ENCODE results near the gene SNRNP70.

DNA sequence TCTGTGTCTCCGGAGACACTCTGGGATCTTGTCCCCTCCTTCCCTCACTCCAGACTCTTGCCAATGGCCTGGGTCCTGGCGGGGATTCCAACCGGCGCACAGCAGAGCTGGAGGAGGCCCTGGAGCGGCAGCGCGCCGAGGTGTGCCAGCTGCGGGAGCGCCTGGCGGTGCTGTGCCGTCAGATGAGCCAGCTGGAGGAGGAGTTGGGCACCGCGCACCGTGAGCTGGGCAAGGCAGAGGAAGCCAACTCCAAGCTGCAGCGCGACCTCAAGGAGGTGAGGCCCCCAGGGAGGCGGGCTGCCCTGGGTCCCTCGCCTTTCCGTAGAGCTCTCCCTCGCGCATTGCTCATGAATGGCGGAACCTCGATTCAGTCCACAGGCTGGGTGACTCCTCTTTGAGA, 45.1 kb downstream of the SNRNP70 start:
- TF ChIP-seq GABPA (IDR thresholded peaks at IDR 0.05; ENCODE audit: low read depth) (no peak), TCF12 (IDR thresholded peaks at IDR 0.05; ENCODE audit: low read depth, low read length) (no peak), EZH2 (IDR thresholded peaks at IDR 0.05; ENCODE audit: borderline replicate concordance, control insufficient read depth, low read depth, low read length) (no peak)
- TF ChIP-seq, protein P1, sequence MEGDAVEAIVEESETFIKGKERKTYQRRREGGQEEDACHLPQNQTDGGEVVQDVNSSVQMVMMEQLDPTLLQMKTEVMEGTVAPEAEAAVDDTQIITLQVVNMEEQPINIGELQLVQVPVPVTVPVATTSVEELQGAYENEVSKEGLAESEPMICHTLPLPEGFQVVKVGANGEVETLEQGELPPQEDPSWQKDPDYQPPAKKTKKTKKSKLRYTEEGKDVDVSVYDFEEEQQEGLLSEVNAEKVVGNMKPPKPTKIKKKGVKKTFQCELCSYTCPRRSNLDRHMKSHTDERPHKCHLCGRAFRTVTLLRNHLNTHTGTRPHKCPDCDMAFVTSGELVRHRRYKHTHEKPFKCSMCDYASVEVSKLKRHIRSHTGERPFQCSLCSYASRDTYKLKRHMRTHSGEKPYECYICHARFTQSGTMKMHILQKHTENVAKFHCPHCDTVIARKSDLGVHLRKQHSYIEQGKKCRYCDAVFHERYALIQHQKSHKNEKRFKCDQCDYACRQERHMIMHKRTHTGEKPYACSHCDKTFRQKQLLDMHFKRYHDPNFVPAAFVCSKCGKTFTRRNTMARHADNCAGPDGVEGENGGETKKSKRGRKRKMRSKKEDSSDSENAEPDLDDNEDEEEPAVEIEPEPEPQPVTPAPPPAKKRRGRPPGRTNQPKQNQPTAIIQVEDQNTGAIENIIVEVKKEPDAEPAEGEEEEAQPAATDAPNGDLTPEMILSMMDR (IDR thresholded peaks at IDR 0.05 in 2 of 3, conservative IDR thresholded peaks at IDR 0.05 in 1 of 3; ENCODE audit: control insufficient read depth in 2 of 3, extremely low read depth in 1 of 3, insufficient read depth in 1 of 3, low read depth in 3 of 3, low read length in 3 of 3) = no peak

Data from GM12878 (cell line).